AG08395 (cell line): ENCODE results near the gene FAM3D.

Experiments used
- DNase-seq: peaks from one replicate; pipeline ENCODE4 v3.0.0; 2012; ENCODE audit warnings: mixed read lengths, low spot score

The FAM3D gene

DNA sequence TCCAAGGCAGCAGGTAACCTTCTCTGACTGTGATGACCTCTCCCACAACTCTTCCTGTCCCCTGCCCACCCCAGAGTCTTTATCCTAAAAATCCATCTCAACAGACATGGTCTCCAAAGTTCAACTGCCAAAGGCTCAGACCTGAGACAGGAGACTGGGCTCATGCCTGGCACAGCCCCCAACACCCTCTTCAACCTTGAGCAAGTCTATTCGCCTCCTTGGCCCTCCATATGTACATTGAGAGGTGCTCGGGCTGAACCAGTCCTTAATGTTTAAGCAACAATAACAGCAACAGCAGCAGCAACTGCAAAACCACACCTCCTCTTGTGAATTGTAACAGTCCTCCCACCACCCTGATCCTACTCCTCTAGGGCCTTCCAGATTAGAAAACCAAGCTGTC lies 9.9 kb downstream of the FAM3D start:
- no peak for DNase-seq

DNA sequence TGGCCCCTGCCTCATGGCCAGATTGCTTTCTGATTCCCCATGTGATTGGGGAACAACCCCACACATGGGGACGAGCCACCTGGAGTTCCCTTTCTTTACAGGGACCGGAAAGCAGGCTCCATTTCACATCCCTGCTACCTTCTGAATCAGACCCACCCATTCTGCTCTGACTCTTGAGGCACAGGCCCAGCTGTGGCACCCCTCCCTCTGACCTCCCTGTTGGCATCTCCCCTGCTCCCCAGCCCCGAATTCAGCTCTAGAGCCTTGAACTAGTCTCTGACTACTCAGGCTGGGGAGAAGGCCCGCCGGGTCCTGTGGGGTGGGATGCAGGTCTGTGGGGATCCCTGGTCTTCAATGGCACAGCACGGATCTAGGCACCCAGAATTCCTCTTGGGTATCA lies 12.1 kb downstream of the FAM3D start:
- no peak for DNase-seq

DNA sequence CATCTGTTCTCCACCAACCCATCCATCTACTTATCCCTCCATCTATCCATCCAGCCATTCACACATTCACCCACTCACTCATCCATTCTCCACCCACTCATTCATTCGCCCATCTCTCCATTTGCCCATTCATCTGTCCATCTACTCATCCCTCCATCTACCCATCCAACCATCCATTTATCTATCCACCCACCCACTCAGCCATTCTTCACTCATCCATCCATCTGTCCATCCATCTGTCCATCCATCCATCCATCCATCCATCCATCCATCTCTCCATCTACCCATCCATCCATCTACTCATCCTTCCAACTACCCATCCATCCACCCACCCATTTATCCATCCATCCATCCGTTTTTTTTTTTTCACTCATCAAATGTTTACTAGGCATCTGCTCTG lies 13.9 kb downstream of the FAM3D start:
- DNase-seq: no peak

DNA sequence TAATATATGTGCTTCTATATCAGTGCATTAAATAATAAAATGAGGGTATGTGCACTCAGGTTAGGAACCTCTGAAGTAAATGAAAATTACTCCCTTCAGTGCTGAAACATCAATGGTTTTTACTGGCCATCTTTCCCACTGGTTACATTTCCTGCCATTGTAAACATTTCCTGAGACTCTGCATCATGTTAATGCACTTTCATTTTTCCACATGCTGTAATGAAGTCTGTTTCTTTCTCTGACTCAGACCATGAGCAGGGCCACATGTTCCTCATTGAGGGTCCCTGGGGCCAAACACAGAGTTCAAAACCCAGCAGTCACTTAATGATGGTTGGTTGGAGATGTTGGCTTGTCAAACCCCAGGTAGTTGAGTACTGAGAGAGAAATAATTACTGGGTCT lies 15.3 kb downstream of the FAM3D start:
- no peak for DNase-seq

DNA sequence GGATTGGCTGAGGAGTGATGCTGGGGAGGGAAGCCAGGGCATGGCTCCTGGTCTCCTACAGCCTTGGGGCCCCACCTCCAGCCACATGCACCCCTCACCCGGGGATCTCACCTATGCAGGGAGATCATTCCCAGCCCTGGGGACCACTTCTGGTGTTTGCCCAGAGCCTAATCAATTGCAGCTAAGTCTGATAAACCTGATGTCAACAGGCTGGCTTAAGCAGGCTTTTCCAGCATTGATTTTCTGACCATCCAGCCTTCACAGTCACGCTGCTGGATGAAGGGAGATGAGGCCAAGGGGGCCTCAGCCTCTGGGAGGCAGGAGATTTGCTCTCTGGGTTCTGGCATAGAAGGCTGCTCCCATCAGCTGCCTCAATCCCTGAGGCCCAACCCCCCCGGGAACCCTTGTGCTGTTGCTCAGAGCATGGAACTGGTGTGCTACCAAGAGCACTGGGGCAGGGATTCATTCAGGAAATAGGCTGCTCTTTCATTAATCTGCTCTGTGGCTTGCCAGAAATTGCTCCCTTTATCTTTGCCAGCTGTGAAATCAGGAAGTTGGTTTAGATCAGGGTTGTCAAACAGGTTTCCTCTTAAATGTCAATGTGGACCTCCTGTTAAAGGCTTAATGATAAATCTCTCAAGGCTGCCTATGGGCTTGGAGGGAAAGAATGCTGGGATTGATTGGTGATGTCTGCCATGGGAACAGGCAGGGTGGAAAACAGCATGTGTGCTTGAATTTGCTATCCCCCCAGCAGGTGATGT lies 19.0 kb downstream of the FAM3D start:
- no peak for DNase-seq

DNA sequence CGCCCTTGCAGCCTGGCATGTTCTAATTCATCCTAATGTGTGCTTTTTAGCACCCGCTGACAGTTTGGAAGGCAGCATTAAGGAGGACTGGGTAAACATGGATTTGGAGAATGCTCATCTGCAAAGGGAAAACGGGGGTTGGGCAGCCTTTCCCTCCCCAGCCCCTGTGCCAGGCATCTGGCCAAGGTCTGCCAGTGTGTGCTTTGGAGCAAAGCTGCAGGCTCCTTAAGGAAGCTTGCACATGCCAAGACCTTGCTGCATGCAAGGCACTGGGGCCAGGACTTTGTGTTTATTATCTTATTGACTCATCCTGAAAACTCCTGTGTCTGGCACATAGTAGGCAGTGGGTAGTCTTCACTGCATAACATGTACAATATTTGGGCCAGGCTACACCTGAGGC lies 20.1 kb downstream of the FAM3D start:
- no peak for DNase-seq

DNA sequence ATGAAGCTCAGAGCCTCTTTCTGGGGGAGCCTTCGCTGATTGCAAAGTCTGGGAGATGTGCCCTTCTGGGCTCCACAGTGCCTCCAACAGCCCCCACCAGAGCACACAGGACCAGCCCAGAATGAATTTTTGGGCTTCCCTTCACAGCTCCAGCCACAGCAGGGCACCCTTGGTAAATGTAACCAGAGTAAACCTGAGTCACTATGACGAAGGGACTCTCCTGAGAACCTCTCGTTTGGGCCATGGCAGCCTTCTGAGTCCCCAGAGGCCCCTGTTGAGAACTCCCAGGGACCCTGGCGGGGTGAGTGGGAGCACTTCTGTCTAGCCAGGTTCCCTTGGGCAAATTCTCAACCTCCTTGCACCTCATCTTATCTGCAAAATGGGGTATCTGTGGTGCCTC lies 20.8 kb downstream of the FAM3D start:
- no peak for DNase-seq

DNA sequence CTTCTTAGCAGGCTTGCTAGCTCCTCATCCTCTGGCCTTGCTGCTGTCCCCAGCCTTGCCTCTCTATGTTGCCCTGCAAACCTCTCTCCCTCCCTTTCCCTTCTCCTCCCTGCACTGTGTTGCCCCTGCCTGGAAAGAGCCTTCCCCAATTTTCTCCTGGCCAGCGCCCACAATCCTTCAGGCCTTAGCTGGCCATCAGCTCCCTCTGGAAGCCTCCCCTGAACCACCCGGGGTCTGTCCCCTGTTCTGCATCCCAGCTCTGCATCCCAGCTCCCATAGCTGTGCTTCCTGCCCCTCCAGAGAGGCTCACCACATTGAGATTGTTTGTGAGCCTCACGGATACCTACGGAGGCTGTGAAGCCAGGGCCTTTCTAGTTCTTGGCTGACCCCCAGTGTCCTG lies 23.7 kb downstream of the FAM3D start:
- no peak for DNase-seq

DNA sequence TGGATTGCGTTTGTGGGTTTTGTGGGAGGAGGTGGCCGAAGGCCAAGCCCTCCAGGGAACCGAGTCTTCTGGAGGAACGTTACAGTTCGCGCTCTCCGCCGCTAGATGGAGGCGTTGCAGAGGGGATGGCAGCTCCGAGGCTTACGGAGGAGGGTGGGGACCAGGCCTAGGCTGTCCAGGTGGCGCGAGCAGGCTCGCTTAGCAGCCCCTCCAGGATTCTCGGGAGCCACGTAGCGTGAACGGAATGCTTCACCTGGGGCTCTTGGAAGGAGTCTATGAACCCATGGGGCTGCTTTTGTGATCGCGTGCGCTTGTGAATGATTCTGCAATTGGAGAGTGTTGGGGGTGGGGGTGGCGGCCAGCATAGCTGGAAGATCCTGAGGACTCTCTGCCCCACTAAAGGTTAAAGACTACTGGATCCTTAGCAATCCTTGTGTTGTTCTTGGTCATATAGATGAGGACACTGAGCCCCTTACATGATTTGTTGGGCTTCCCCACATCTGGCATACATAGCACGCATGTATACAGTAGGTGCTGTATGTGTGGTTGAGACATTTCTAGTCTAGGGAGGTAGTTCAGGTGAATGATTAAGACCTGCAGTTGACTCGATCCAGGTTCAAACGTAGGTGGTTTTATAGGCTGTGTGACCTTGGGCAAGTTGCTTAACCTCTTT lies 25.7 kb downstream of the FAM3D start:
- DNase-seq: peak; percentile 87

DNA sequence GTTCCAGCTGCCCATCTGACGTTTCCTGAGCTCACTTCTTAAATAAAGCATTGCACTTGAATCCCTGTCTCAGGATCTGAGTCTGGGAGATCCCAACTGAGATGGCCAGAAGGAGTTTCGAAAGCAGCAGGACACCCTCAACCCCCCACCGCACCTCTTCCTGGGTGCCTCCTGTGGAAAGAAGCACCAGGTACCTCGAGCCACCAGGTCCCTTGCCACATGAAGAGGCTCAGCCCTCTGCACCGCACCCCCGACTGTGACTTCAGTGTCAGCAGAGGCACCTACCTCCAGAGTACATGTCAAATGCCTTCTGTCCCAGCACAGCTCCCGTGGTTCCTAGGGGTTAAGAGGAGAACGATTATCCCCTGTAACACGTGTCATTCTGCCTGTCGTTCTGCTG lies 26.7 kb downstream of the FAM3D start:
- no peak for DNase-seq

DNA sequence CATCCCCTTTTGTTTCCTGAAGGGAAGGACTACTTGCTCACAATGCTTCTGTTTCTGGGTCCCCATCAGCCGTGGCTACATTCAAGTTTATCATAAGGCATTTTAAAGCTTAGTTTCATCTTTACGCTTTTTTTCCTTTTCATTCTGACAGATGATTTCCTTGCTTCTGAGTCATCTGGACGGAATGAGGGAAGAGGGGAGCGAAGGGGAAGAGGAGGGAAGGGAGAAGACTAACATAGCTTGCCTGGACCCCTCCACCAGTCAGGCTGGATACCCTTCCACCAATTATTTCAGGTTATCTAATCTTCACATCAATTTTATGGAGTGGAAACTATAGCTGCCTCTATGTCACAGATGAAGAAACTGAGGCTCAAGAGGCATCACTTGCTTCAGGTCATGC lies 27.6 kb downstream of the FAM3D start:
- no peak for DNase-seq

DNA sequence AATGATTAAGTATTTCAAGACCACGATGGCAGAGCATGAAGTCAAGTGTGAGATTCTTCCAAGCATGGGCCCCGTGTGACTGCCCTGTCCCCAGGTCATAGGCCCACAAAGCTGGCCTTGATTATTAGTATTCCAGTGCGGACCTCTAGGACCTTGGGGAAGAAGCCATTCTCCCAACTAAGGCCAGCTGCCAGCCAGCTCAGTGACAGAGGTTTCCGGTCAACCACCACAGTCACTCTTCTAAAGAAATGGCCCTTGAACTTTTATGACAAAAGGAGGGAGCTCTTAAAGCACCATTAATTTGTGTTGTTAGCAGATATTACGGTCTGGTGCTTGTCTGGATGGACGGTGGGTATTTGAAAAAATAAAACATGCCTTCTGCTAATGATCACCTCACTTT lies 28.0 kb downstream of the FAM3D start:
- no peak for DNase-seq

DNA sequence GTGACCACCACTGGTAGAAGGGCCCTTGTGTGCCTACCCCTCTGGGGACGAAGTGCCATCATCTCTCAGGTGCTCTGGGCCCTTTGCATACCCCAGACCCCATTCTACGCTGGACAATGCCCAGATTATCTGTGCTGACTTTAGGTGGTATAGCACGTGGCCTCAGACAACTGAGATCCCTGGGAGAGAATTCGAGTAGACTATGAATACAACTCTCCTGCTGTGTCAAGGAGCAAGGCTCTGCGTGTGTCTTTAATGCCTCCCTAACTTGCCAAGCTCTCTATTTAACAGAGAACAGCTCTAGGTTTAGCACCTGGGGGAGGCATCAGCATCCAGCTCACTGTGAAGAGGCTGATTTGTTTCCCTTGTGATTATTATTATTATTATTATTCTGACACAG lies 29.1 kb downstream of the FAM3D start:
- no peak for DNase-seq

DNA sequence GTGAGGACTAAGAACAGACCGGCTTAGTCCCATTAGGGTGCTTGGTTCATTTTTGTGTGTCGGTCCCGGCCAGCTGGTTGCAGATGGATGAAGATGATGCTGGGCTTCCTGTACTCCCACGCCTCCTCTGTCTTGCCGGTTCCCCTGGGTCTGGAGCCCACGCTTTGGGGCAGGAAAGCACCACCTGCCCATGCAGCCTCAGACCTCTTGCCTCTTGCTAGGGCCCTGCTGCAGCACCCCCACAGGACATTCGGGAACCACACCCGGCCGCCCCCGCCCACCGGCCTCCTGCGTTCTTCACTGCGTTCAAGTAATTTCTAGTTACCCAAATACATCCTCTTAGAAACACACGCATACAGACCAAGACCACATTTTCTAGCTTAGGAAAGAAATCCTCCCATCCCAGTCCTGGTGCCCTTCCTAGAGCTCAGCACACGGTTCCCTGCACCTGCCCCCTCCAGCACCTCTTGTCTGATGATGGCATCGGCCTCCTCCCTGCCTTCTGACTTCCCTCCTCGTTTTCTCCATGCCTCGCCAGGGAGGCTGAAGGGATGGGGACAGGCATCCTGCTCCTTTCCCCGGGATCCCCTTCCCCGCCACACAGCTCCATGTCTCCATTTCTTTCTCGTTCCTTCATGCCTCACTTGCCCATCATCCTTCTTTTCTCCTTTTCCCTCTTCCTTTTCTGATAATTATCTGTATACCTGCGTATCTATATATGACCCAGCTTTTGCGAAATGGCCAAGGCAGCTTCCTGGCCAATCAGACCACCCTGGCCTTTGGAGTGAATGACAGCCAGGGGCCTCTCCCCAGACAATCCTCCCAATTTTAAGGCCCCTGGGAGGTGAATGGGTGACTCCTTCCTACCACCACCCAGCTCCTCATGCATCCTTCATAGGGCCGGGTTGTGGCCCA lies 30.9 kb downstream of the FAM3D start:
- no peak for DNase-seq

DNA sequence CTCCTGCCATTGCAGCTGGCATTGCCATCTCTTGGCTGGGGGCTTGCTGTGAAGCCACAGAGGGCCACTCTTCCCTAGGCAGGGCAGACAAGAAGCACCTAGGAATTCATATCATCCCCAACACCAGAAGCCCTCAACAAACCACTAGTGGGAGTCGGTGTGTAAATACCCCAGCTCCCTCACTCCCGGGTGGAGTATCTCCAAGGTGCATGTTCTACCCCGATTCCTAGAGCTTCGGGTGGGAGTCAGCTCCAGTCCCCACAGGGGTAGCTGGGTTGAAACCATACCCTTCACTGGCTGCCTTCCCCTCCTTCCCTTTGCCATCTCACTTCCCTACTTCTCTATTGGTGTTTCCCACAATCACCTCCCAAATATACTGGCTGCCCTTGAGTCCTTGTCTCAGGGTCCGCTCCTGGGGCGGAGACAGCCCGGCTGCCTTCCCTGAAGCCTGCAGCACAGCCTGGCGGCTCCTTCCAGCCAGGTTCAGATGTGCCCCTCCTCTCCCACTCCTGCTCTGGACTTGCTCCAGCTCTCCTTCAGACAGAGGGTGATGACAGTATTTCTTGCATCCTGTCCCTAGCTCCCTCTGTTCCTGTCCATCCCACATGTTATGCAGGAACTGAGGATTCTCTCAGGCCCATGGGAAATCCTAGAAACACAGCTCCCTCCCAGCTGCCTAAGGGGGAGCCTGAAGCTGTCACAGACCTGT lies 33.3 kb downstream of the FAM3D start:
- no peak for DNase-seq

DNA sequence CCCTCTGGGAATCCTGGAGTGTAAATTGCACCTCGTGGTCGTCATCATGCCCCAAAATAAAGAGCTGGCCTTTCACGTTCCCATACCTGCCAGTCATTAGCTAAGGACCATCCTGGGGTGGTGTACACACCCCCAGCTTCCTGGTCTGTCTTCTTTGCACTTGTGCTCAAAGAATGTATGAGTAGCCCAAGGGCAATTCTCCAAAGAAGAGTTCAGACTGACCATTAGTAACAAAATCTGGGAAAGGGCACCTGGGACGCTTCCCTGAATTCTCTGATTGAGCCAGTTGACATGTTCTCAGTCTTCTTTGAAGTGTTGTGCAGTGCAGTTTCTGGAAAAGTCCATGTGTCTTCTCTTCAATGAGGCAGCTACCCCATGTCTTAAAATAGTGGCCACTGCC lies 34.8 kb downstream of the FAM3D start:
- DNase-seq: no peak

DNA sequence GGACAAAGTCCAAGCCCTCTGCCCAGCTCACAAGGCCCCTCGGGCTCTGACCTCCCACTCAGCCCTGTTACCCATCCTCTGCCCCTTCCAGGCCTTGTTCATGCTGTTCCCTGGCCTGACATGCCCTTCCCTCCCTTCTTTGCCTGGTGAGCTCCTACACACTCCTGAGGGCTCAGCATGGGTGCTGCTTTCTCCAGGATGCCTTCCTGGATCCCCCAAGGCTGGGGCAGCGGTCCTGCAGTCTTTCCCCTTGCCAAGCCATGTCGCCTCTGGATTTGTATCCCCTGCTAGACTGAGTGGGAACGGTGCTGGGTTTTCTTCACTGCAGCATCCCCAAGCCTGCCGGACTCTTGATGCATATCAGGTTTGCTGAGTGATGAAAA lies 35.9 kb downstream of the FAM3D start:
- DNase-seq: no peak

DNA sequence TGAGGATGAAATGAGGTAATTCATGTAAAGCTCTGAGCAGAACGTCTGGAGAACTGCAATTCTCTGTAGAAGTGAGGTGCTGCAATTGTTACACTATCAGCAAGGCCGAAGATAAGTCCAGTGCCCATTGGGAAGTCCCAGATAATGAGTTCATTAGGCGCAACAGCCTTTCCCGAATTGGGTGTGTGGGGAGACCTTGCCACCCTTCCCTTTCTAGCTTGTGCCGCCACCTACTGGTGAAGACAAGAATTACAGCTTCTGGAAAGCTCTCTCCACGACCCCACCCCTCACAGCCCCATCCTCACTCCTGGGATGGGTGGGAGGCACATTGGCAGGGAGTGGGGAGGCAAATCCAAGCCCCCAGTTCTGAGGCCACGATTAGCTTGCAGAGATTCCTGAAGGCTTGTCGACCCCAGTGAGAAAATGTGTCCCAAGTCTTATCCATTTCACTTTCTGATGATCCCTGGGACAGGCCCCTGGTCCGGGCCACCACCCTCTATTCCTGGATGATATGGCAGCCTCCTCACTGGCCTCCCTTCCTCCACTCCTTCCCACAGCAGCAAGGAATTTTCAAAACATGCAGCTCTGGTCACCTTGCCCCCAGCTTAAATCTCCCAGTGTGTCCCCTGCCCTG lies 36.4 kb downstream of the FAM3D start:
- peak; percentile 56 for DNase-seq

DNA sequence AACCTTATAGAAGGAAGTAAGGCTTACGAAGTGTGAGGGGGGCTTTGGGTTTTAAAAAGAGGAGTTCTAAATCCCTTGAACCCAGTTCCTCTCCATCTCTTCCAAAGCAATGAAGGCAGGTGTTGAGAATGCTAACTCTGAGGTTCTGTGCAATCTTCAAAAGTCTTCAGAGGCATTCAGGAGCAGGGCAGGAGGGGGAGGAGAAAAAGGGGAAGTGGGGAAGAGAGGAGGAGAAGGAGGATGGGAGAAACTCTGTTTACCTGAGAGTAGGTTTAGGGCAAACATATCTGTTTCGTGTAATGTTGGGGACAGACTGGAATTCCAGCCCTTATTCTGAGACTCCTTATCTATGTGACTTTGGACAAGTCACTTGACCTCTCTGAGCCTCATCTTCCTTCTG lies 36.9 kb downstream of the FAM3D start:
- DNase-seq: no peak

DNA sequence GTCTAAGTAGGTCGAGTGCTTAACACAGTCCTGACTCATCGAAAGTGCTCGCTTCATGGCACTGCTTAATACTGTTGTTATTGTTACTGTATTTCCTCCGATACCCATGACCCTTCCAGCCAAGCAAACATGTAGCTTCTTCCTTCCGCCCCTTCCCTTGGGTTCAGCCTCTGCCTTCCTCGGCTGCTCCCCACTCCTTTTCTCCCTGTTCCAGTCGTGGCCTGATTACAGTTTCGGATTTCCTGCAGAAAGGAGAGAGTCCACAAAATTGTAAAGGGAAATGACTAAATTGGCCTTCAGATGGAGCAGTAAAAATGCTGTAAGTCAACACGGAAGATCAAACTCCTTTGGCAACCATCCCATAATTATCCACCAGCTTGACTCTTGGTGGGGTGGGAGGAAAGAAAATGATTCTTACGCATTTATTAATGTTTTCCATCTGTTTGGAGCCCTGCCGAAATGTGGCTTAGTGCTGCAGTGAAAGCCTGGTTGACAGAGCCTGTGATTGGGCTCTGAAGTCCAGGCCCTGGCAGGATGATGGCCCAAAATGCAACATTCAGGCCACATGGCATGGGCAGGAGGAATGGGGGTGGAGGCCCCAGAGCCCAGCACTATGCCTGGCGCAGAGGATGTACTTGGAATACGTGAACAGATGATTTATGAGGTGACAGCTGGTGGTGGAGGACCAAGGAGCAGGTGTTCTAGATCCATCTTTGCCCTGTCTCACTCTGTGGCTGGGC lies 37.6 kb downstream of the FAM3D start:
- peak; percentile 86 for DNase-seq

DNA sequence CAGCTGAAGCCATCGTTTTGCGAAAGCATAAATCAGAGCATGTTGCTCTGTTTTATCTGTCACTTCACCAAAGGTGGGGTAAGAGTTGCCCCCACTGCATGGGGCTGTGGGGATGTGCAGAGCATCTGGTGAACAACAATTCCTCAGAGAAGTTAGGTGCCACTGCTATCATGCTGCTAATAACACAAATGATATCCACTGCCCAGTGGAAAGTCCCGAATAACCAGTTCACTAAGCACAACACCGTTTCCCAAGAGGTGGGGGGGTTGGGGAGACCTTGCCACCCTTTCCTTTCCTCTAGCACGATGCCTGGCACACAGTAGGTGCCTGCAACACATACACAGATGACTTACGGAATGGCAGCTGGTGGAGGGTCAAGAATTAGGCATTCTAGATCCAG lies 38.6 kb downstream of the FAM3D start:
- DNase-seq: no peak
